C4-2B (cell line): ENCODE data around the gene LRRTM4.

Experiments
- H3K27ac ChIP-seq: fragments of 450-650 bp; 2 replicates; pipeline ENCODE4 v1.5.1; 2017
- CTCF ChIP-seq: fragments of 450-650 bp; conservative IDR thresholded peaks from 2 replicates; pipeline ENCODE4 v1.5.1; 2017; ENCODE audit warnings: mild to moderate bottlenecking
- ZFX ChIP-seq: fragments of 450-650 bp; IDR thresholded peaks from 2 replicates; pipeline ENCODE4 v1.6.1; 2017

The LRRTM4 gene

GRCh38 chr2:76977846-76978727 is 544.1 kb downstream of the LRRTM4 start:
- H3K27ac ChIP-seq = no peak overlapping the region
- no peak for TF ChIP-seq CTCF

GRCh38 chr2:76975752-76976151 is 546.4 kb downstream of the LRRTM4 start:
- no peak for TF ChIP-seq ZFX
- no peak for TF ChIP-seq CTCF

GRCh38 chr2:76973610-76974009 is 548.6 kb downstream of the LRRTM4 start:
- no peak for TF ChIP-seq CTCF
- TF ChIP-seq ZFX = no peak
- no peak overlapping the region for H3K27ac ChIP-seq

More at GRCh38 chr2:76975752-76976151, 546.4 kb downstream of the LRRTM4 start:
- H3K27ac ChIP-seq = no peak overlapping the region

GRCh38 chr2:76965772-76966171 is 556.4 kb downstream of the LRRTM4 start:
- TF ChIP-seq ZFX (no peak), CTCF (no peak)
- no peak overlapping the region for H3K27ac ChIP-seq

- TF ChIP-seq CTCF (no peak), ZFX (no peak)
- H3K27ac ChIP-seq = no peak overlapping the region
Measured at GRCh38 chr2:76958749-76959148, 563.4 kb downstream of the LRRTM4 start.

- TF ChIP-seq CTCF (peak; percentile 85), ZFX (no peak)
- H3K27ac ChIP-seq = no peak overlapping the region
Measured at GRCh38 chr2:76953733-76954347, 568.3 kb downstream of the LRRTM4 start.

- no peak overlapping the region for H3K27ac ChIP-seq
- TF ChIP-seq ZFX = no peak
- no peak for TF ChIP-seq CTCF
Measured at GRCh38 chr2:76946631-76947145, 575.5 kb downstream of the LRRTM4 start.
